SK-MEL-5 (cell line): ENCODE results near the gene SLC12A1. TPM values are rescaled to one million over a fixed set of nuclear protein-coding genes. Genes with fewer than 3 reads are reported as not detected.

Experiments used
- DNase-seq: peaks from one replicate; pipeline ENCODE4 v3.0.0-alpha.2; 2016; ENCODE audit warnings: low read depth, low spot score
- in situ Hi-C: cut with HindIII; loops from 2 replicates; pipeline ENCODE4 v1.10.0; 2016; ENCODE audit warnings: low sequenced_read_pairs, high pct_unique_total_duplicates, low pct_unique_long_range_greater_than_20kb
- total RNA-seq: library from RNA; depleted of rRNA; stranded (reverse); fragments of >200 nt; shearing (Covaris generic); gene quantifications from 2 replicates; pipeline ENCODE4 v1.2.3, GENCODE V29; 2014

Gene SLC12A1
- total RNA-seq, 1 experiment from 2014 or later: 0.11 TPM

- no peak for DNase-seq
- in situ Hi-C loops: no loop called here
These were observed 19.7 kb downstream of the SLC12A1 start for GRCh38 chr15:48225771-48226170.

- no peak for DNase-seq
- in situ Hi-C loops: no loop called here
These were observed 24.4 kb downstream of the SLC12A1 start for GRCh38 chr15:48230498-48230897.

GRCh38 chr15:48233246-48233645, 27.1 kb downstream of the SLC12A1 start:
- in situ Hi-C loops: no loop called here
- DNase-seq: no peak

GRCh38 chr15:48239334-48239733, 33.2 kb downstream of the SLC12A1 start:
- no peak for DNase-seq
- in situ Hi-C loops: no loop called here

GRCh38 chr15:48242015-48242414, 35.9 kb downstream of the SLC12A1 start:
- no peak for DNase-seq
- in situ Hi-C loops: no loop called here

- in situ Hi-C loops: no loop called here
- DNase-seq: no peak
These were observed 36.4 kb downstream of the SLC12A1 start for GRCh38 chr15:48242535-48242934.

GRCh38 chr15:48244921-48245320, 38.8 kb downstream of the SLC12A1 start:
- in situ Hi-C loops: no loop called here
- DNase-seq: no peak

- DNase-seq: no peak
- in situ Hi-C loops: no loop called here
These were observed 42.3 kb downstream of the SLC12A1 start for GRCh38 chr15:48248414-48248813.

- in situ Hi-C loops: no loop called here
- peak; percentile 83 for DNase-seq
These were observed 44.6 kb downstream of the SLC12A1 start for GRCh38 chr15:48250640-48251076.

- in situ Hi-C loops: no loop called here
- peak; percentile 82 for DNase-seq
These were observed 47.1 kb downstream of the SLC12A1 start for GRCh38 chr15:48253172-48253571.

- DNase-seq: no peak
- in situ Hi-C loops: no loop called here
These were observed 59.0 kb downstream of the SLC12A1 start for GRCh38 chr15:48265135-48265534.

GRCh38 chr15:48266024-48266689, 60.1 kb downstream of the SLC12A1 start:
- no peak for DNase-seq
- in situ Hi-C loops: no loop called here

GRCh38 chr15:48267766-48268165, 61.7 kb downstream of the SLC12A1 start:
- DNase-seq: no peak
- in situ Hi-C loops: no loop called here

GRCh38 chr15:48273049-48273448, 66.9 kb downstream of the SLC12A1 start:
- in situ Hi-C loops: no loop called here
- no peak for DNase-seq

GRCh38 chr15:48278666-48279065, 72.6 kb downstream of the SLC12A1 start:
- in situ Hi-C loops: no loop called here
- no peak for DNase-seq

- in situ Hi-C loops: no loop called here
- no peak for DNase-seq
These were observed 73.5 kb downstream of the SLC12A1 start for GRCh38 chr15:48279608-48280007.

- no peak for DNase-seq
- in situ Hi-C loops: no loop called here
These were observed 75.6 kb downstream of the SLC12A1 start for GRCh38 chr15:48281674-48282073.

- in situ Hi-C loops: no loop called here
- DNase-seq: no peak
These were observed 76.1 kb downstream of the SLC12A1 start for GRCh38 chr15:48282216-48282615.

- in situ Hi-C loops: no loop called here
These were observed 77.5 kb downstream of the SLC12A1 start for GRCh38 chr15:48283396-48284145.

More at GRCh38 chr15:48283396-48284145, 77.5 kb downstream of the SLC12A1 start:
- DNase-seq: peak; percentile 45
